ENCODE data around the gene TPRX2.
"Not testable (repeated sequence)": the region's sequence is repeated elsewhere in the genome, so short reads cannot be mapped to it uniquely, and the experiment has no call there.

Gene TPRX2

DNA sequence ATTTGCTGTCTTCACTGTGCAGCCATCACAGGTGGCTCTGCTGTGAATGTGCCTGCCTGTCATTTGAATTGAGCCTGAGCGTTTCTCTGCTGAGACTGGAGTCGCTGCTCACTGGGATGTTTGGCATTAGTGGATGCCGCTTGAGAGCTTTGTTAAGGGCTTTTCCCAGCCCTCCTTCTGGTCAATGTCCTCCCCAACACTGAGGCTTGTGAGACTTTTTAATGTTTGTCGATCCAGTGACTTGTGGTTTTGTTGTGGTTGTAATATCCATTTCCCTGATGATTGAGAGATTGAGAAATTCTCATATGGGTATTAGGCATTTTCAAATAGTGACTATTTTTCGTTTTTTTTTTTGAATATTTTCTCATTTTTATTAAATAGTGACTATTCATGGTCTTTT lies 2.6 kb downstream of the TPRX2 start:
- no peak for DNase-seq (ENCODE audit: low spot score)

DNA sequence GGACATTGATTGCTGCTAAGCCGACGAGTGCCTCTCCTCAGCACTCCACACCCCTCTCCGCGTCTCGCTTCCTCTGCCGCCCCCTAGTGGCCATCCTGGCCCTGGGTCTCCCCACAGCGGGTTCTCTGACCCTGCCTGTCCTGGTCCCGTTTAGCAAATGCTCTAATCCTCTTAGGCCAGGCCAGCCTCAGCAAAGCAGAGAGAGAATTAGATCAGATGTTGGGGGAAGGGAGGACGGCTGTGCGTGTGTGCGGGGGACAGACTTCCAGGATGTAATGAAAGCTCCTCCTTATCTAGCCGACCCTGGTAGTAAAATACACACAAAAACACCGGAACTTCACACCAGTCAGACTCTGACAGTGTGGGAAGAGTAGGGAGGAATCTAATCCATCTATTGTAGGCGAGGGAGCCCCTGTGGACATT lies 4.5 kb downstream of the TPRX2 start:
- DNase-seq (ENCODE audit: low spot score), result peak; percentile 92

DNA sequence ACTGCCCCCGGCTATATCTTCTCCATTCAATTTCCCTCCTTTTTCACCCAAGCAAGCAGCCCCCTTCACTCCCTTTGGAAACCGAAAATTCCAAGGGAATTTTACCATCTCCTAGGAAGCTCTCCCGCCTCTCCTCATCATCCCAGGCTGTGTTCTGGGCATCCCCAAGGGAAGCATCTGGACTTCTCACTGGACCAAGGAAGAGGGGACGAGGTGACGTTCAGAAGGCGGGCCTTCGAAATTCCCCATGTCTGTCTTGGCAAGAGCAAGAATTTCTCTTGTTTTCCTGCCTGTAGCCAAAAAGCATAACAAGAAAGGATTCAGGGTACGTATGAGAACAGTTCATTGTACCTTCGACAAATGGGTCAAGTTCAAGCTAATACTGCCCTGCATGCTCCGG lies 6.1 kb downstream of the TPRX2 start:
- DNase-seq (ENCODE audit: low spot score), result no peak

DNA sequence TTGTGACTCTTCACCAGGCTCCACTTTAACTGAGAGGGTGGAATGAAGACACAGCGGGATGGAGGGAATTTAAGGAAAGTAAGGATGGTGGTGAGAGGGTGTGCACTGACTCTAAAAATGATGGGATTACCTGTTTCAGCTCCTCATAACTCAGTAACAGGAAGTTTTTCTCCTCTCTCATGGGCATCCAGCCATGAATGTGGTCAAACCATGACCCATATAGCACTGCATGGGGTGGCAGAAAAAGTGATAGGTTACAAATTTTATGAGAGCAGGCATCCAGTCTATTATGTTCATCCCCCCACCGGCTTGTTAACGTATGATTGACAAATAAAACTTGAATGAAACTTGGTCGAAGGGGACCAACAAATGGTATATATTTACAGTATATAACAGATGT lies 19.9 kb downstream of the TPRX2 start:
- no peak for DNase-seq (ENCODE audit: low spot score)

DNA sequence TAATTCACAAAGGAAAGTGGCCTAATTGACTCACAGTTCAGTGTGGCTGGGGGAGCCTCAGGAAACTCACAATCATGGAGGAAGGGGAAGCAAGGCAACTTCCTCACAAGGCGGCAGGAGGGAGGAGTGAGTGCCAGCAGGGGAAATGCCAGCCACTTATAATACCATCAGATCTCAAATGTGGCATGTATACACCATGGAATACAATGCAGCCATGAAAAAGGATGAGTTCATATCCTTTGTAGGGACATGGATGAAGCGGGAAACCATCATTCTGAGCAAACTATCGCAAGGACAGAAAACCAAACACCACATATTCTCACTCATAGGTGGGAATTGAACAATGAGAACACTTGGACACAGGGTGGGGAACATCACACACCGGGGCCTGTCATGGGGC lies 20.4 kb downstream of the TPRX2 start:
- DNase-seq (ENCODE audit: low spot score), result not testable (repeated sequence)

DNA sequence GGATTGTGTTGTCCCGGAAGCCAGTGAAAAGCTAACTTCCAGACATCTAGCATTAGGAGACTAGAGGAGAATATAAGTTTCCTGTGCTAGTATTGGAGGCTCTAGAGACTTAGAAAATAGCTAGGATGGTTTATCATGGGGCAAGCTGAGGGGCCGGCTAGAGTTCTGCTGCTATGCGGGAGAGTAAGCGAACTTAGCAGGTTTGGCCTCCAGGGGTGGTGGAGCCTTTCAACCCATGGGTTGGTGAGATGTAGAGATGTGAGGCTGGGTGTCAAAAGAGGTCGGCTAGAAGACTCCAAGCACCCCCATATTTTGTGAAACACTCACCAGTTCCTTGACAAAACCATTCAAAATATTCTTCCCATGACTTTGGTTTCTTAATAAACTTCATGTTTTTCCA lies 22.7 kb downstream of the TPRX2 start:
- DNase-seq (ENCODE audit: low spot score), result no peak

DNA sequence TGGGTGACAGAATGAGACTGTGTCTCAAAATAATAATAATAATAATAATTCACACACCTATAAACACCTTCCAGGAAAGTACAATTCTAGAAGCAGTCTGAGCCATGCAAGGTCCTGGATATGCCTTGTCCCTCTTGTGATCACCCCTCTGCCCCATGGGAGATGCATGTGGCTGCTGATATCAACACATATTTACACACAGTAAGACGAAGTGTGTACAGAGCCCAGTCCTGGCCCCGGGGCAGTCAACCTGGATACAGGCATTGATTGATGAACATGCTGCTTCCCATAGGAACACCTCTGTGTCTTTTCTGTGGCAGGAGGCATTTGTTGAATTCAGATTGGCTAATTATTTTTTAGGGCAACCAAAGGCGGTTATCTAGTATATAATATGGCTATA lies 23.9 kb downstream of the TPRX2 start:
- no peak for DNase-seq (ENCODE audit: low spot score)

DNA sequence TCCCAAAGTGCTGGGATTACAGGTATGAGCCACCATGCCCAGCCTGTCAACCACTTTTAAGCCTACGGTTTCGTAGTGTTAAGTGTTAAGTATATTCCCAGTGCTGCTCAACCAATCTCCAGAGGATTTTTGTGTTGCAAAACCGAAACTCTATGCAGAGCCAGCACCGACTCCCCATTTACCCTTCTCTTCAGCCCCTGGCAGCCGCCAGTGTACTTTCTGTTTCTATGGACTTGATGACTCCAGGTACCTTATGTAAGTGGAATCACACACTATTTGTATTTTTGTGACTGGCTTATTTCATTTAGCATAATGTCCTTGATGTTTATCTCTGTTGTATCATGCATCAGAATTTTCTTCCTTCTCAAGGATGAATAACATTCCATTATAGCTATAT lies 26.0 kb downstream of the TPRX2 start:
- DNase-seq (ENCODE audit: low spot score), result no peak

DNA sequence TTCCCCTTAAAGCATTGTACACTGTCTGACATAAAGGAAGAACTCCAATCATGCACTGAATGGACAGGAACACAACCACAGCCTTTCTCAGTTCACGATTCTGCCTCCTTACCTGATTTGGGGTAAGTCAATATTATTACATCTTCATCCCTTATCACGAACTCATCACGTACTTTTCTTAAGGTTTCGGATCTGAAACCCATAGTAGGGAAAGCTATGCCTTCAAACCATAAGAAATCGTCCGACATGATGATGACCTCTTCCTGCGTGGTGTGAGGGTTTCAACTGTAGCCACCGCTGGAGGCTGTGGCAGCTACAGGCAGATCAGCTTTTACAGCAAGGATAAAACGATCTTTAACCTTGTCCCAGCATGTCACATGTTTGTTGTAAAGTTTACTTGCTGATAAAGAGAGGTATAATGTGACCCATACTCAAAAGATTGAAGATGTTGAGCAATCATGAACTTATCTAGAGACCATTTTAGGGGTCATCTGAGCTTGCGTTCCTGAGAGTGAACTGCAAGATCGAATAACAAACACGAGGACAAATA lies 27.1 kb downstream of the TPRX2 start, which contains the start of gene SULT2A1:
Gene SULT2A1 (minus strand): TSS at position 306 of the 550 bp plus-strand sequence. CDS start 58 bp downstream, at position 248.
- DNase-seq (ENCODE audit: low spot score), result no peak

DNA sequence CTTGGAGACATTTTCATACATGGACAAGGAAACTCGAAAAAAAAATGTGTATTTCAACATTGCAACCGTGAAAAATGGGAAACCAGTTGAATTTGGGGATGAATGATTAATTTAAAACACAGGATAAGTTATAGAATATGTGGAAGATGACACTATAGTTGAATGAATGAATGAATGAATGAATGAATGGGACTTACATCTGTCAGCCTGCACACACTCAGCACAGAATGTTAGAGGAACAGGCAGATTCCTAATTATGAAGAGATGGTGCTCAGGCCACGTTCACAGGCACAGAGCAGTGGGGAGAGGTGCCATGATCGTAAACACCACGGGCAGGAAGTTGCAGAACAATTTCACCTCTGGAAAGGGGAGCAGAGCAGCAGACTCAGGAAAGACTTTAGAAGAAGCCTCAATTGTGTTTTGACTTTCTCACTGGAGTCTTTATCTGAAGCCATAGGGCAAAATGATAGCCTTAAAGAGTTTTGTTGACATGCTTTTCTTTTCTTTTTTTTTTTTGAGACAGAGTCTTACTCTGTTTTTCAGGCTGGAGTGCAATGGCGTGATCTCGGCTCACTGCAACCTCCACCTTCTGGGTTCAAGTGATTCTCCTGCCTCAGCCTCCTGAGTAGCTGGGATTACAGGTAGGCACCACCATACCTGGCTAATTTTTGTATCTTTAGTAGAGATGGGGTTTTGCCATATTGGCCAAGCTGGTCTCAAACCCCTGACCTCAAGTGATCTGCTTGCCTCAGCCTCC lies 32.0 kb downstream of the TPRX2 start:
- DNase-seq (ENCODE audit: low spot score), result no peak

DNA sequence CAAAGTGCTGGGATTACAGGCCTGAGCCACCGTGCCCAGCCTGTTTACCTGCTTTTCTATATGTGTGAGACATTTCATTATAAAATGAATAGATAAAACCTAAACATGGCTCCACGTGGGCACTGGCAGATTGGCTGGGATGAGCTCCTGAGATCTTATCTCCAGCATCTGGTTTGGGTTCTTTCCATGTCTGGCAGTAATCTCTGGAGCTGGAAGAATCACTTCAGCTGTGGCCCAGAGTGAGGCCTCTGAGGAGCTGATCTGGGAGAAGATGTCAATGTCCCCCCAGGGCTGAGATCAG lies 32.5 kb downstream of the TPRX2 start:
- DNase-seq (ENCODE audit: low spot score), result no peak

DNA sequence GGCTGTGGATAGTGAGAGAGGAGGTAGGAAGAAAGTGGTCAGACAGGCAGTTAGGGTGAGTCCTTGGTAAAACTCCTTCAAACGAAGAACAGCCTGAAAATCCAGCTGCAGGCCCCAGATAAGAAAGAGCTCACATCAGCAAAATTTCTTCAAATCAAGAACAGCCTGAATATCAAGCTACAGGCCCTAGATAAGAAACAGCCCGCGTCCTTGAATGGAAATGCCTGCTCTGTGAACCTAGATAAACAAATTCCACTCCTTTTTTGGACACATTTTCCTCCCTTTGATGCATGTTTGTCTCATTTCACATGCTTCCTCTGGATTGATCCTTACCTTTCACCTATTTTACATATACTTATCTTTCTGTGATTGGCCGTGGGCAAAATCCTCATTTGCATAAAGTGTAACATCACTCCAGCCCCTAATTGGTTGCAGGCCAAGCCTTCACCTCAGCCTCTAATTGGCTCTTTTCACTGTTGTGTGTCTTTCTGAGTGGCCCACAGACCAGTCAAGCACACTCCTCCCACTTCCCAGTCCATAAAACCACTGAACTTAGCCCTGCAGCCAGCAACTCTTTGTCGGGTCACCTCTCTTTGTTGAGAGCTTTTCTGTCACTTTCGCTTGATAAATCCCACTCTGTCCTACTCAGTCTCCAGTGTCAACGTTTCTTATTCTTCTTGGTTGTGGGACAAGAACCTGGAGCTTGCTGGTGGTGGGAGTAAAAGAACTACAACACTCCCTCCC lies 33.1 kb downstream of the TPRX2 start:
- no peak for DNase-seq (ENCODE audit: low spot score)

DNA sequence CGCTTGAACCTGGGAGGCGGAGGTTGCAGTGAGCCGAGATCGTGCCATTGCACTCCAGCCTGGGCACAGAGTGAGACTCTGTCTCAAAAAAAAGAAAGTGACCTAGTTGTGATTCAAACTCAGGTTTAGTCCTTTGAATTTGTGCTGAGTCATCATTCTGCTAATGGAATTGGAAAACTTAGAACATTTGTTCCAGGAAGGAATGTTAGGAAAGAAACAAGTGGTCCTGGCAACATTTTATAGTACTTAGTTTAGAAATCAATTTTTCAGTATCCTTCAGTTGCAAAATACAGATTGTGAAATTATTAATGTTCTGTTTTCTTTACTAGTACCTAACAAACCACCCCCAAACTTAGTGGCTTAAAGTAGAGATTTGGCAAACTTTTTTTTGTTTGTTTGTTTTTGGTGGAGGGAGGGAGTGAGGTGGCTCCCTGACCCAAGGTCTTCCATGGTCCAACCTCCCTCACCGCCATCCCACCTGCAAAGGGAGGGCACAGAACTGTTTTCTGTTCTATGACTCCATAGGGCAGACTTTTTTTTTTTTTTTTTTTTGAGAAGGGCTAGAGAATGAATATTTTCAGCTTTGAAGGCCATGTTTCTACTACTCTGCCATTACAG lies 36.2 kb downstream of the TPRX2 start:
- DNase-seq (ENCODE audit: low spot score), result no peak

DNA sequence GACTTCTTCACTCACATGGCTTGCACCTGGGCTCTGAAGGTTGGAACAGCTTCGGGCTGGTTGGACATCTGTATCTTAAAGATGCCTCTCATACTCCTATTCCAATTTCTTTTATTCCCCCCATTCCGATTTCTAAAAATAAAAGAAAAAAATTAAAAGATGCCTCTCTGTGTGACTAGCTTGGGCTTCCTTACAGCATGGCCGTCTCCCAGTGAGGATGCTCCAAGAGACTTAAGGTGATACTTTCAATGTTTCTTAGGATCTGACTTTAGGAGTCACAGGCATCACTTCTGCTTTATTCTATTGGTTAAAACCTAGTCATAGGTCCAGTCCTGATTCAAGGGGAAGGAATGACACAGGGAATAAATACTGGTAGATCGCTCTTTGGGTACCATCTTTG lies 37.0 kb downstream of the TPRX2 start:
- DNase-seq (ENCODE audit: low spot score), result no peak

DNA sequence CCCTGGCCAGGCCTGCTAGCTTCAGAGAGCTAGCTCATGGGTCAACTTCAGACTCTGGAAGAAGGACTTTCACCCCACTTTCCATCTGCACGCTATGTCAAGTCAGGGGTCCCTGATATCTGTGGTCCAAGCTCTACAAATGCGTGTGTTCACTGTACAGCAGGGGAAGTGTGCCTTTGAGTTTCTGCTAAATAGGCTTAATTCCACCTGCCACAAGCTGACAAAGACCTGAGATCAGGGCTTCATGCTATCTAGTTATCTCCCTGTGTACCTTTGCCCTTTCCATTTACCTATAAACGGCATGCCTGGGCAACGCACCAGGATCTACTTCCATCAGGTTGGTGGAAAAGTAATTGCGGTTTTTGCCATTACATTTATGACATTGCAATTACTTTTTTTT lies 37.7 kb downstream of the TPRX2 start:
- DNase-seq (ENCODE audit: low spot score), result no peak

DNA sequence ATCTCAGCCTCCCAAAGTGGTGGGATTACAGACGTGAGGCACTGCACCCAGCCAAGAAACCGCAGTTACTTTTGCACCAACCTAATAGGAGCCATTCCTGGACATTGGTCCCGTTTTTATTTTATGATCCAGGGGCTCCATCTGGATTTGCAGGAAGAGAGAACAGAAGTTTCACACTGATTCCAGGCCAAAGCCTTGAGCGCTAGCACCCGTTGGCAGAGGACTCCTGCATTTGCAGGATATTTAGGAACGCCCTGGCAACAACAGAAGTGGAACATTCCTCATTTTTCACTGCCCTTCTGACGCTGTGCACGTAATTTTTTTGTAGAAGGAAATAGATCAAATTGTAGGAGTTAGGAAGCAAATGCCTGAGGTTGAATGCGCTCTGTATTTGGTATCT lies 38.8 kb downstream of the TPRX2 start:
- no peak for DNase-seq (ENCODE audit: low spot score)

DNA sequence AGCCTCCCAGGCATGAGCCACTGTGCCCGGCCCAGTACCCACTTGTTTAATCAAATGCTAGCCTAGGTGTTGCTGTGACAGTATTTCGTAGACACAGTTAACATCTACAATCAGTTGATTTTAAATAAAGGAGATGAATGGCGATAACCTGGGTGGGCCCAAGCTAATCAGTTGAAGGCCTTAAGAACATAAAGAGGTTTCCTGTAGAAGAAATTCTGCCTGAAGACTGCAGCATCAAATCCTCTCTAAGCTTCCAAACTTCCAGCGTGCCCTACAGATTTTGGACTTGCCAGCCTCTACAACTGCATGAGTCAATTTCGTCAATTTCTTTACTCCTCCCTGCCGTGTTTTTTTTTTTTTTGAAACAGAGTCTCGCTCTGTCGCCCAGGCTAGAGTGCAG lies 40.3 kb downstream of the TPRX2 start:
- no peak for DNase-seq (ENCODE audit: low spot score)

DNA sequence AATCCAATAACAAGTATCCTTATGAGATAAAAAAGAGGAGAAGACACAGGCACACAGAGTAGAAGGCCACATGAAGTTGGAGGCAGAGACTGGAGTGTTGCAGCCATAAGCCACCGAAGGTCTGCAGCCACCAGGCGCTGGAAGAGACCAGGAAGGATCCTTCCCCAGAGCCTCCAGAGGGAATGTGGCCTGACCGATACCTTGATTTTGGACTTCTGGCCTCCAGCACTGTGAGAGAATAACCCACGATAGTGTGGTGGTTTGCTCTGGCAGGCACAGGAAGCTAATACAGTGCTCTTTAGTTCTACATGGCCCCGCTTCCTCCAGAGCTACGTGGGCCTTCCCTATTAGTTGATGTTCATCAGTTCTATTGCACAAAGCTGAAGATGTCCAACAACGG lies 42.3 kb downstream of the TPRX2 start:
- DNase-seq (ENCODE audit: low spot score), result no peak

DNA sequence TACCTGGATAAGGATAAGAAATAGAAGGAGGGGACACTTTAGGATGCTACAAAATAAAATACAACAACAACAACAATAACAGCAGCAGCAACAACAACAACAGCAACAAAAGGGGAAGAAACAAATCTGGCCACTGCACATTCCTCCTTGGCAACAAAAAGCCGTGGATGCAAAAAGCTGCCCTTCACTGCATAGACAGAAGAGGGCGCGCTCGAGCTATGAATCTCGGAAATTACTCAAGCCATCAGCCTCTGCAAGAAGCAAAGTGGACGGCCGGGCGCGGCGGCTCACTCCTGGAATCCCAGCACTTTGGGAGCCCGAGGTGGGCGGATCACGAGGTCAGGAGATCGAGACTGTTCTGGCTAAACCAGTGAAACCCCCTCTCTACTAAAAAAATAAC lies 50.3 kb downstream of the TPRX2 start:
- not testable (repeated sequence) for DNase-seq (ENCODE audit: low spot score)

DNA sequence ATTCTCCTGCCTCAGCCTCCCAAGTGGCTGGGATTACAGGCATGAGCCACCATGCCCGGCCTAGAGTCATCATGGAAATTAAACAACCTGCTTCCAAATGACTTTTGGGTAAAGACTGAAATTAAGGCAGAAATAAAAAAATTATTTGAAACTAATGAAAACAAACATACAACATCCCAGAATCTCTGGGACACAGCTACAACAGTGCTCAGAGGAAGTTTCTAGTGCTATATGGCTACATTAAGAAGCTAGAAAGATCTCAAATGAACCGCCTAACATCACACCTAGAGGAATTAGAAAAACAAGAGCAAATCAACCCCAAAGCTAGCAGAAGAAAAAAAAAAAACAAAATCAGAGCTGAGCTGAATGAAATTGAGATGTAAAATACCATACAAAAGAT lies 51.2 kb downstream of the TPRX2 start:
- DNase-seq (ENCODE audit: low spot score), result not testable (repeated sequence)

All from AG08395 (cell line).